ENCODE measurements around the gene TNNT1.
"Not testable (repeated sequence)": the region's sequence is repeated elsewhere in the genome, so short reads cannot be mapped to it uniquely, and the experiment has no call there.

TNNT1 gene

DNA sequence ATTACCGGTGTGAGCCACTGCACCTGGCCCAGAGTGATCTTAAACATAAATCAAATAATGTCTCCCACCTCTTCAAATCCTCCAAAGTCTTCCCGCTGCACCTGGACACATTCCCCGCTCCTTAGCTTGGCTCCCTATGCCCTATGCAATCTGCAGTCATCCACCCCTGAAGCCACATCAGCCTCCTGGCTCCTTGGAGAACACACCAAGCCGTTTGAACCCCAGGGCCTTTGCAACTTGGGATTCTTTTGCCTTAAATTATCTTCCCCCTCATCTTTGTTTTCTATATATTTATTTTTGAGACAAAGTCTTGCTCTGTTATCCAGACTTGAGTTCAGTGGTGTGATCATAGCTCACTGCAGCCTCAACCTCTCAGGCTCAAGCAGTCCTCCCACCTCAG, 20.1 kb upstream of the TNNT1 start:
- DNase-seq (ENCODE audit: low read depth): no peak

DNA sequence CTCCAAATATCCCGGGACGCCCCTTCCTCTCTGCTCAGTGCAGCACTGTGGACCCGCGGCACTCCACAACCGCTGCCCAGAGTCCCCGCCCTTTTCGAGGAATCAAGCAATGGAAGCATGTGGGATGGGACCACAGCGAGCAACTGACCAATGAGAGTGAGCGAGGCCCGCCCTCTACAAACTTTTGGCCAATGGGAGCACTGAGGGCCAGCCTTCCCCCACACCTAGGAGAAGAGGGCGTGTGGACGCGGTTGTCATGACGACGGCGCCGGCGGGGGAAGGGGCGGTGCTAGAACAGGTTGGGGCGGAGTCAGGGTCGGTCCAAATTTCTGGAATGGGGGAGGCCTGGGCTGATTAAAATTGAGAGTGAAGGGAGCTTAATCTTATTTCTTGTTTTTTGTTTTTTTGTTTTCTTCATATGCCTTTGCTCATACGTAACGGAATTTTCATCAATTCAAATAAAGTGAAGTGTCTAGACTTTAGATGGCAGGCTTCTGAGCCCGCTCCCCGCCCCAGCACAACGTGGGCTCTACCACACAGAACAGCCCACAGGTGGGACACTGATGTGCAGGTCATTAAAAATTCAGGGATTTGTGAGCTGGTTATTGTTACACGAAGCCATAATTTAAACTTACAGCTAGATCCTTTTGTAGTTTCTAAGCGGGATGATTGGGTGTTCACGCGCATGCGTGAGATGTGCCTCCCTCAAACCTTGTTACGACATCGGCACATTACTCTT, 17.7 kb upstream of the TNNT1 start, which contains the start of gene DNAAF3:
Gene DNAAF3 (minus strand): TSS at position 84 of the 739 bp plus-strand sequence. CDS start 200 bp downstream, outside the sequence.
- peak; percentile 51 for DNase-seq (ENCODE audit: low read depth)

DNA sequence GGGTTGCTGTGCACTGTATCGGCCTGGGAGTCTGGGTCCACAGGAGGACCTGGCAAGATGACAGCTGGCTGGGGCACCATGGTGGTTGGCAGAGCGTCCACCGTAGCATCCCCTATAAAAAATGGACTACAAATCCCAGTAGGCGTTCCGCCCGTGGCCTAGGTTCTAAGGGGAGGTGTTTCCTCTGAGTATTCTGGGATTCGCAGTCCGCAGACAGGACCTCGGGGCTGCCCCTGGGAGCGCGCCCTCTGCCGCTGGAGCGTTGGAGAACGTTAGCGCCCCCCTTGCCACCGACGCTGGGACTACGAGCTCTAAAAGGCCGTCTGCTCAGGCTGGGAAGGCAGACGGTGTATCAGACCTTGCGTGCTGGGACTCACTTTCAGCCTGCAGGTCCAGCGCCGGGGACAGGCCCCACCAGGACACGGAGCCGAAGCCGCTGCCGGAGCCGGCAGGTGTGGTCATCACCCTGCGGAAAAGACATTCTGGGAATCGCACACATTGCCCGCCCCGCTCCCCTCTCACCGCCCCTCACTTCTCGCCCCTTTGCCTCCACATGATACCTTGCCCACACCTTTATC, 17.0 kb upstream of the TNNT1 start:
- DNase-seq (ENCODE audit: low read depth): no peak

DNA sequence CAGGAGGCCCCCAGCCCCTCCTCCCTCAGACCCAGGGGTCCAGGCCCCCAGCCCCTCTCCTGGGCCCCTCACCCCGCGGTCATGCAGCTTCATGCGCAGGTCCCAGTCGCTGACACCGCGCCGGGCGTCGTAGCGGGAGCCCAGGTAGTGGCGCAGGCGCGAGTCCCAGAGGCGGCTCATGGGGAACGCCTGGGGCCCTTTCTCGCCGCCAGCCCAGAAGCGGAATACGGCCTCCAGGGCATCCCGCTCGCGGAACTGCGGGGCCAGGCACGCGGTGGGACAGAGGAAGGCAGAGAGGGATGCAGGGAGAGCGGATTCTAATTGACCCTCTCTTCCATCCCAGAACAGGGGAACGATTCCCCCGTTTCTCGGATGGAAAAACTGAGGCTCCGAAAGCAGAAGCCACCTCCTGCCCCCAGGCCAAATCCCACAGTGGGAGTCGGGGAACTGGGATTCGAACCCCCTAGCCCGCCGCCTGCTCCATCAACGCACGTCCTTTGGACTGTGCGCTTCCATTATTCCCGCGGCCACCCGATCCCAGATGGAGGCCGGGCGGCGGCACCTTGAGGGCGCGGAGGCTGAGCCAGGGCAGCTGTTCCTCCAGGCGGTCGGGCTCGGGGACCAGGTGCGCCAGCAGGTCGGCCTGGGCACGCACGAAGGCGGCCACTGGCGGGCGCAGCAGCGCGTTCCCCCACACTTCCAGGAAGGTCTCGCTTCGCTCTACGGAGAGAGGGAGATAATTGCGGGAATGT, 12.7 kb upstream of the TNNT1 start:
- DNase-seq (ENCODE audit: low read depth): no peak

DNA sequence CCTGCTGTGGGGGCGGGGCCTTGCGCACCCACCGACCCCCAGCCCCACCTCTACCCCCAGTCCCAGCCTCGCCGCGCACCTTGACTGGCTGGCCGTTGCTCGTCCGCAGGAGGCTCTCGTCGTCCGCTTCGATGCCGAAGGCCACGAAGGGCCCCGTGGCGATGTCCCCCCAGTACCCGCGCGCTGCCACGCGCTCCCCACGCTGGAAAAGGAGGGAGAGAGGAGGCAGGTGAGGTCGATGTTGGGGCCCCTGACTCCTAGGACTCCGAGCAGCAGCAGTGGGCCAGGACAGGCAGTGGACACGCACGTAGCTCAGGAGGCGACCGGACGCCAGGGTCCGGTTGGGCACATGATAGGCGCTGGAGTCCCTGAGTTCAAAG, 12.0 kb upstream of the TNNT1 start:
- no peak for DNase-seq (ENCODE audit: low read depth)

DNA sequence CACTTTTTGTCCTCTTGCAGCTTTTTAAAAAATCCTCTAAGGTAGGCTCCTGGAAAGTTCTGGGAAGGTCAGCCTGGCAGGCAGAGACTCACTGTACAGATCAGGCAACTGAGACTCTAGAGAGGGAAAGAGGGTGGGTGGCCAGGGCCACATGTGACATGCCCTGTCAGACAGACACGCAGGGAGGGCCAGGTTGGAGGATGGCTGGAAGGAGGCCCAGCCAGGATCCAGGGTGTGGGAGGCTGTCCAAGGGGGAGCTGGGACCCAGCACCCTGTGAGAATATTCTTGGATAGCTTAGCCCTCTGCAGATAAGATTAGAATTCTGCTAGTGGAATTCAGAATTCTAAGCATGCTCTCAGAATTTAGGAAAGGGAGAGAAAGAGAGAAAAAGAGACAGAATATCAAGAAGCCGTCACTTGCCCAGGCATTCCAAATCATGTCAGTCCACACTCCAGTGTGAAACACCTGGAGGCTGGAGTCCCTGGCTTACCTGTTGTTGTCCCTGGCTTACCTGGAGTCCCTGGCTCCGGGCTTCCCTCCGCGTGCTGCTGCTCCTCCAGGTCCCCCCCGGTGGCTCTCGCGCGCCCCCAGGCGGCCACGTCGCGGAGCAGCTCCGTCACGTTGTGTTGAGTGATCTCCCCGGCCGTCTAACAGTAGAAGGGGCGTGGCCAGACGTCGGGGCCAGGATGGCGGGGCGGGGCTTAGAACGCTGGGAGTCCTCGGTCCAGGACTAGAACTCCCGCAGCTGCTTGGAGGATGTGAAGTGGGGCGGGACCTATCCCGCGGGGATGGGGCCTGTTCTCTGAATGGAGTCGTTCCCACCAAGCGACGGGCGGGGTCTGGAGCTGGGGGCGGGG, 11.4 kb upstream of the TNNT1 start:
- DNase-seq (ENCODE audit: low read depth): peak; percentile 79

DNA sequence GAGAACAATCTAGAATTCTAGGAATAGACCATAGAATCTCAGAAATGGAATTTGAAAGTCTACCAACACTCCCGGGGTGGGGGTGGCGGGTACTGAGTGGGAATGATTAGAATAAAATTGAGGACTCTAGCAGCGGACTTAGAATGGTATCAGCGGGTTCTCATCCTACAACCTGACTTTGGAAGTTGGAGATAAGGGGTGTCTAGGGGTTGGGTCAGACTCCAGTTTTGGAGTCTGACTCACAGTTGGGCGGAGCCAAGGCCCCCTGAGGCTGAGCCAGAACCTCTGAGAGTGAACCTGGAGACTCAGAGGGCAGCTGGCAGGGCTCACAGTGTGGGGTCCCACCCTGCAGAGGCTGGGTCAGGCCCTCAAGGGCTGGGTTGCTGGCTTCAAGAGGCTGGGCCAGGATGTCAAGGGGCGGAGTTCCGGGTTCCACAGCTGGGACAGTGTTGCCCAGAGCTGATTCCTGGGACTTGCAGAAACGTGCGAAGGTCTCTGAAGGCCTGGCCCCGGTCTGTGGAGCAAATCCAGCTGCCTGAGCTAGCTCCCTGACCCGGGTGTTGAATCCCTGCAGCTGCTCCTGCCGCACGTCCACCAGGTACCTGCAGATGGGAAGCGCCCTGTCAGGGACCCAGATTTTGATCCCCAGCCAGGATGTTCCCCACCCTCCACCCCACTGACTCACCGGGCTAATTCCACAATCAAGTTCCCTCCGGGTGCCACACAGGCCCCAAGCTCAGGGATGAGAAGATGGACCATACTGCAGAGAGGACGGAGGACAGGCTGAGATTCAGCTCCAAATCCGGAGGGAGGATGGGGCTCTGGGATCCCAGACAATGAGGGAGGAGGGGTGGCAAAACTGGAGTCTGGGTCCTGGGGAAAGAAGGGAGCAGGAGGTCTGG, 10.1 kb upstream of the TNNT1 start:
- no peak for DNase-seq (ENCODE audit: low read depth)

DNA sequence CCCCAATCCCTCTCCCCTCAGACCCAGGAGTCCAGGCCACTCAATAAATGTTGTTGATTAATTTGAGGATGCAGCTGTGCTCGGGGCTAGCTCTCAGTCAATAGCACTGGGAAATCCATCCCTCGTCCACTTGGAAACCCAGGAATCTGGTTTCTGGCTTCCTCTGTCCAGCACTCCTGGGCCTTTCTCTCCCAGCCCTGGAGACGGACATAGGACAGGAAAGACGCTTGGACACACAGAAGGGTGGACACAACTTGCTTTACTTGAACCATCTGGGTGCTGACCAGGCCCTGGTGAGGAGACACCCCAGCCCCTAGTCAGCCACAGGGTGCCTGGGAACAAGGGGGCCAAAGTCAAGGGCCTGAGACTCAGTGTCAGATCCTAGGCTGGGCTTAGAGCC, 9.4 kb upstream of the TNNT1 start:
- no peak for DNase-seq (ENCODE audit: low read depth)

DNA sequence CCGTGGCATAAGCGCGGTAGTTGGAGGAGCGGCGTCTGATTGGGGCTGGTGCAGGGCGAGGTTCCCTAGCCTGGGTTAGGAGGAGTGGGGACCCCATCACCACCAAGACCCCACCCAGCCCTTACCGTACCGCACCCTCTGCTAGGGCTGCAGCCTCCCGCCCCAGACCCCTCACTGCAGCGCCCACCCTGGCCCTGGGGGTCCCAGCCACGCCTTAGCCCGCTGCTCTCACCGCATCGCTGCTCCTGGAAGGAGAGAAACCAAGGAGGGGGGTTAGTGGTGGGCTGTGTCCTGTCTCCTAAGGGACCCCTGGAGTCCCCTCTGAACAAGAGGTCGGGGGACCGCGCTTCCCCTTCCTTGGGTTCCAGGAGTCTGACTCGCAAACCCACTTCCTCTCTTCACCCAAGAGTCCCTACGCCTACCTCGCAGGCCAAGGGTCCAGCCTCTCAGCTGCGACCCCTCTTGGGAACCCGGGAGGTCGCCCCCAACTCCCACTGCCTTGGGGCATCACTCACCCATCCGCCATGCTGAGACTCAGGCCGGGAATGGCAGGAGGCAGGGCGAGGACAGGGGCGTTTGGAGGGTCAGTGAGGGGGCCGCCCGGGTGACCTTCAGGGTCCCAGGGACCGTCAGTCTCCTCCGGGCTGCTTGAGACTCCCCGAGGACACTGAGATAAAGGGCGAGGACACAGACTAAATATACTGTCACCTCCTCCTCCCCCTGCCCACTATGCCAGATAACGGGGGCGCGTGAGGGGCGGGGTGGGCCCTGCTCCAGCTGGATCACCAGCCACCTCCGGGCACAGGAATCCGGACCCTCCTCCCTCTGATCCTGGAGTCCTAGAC, 8.3 kb upstream of the TNNT1 start, which contains the start of gene TNNI3:
Gene TNNI3 (minus strand): TSS at position 669 of the 845 bp plus-strand sequence. CDS start 143 bp downstream, at position 526.
- DNase-seq (ENCODE audit: low read depth): no peak

DNA sequence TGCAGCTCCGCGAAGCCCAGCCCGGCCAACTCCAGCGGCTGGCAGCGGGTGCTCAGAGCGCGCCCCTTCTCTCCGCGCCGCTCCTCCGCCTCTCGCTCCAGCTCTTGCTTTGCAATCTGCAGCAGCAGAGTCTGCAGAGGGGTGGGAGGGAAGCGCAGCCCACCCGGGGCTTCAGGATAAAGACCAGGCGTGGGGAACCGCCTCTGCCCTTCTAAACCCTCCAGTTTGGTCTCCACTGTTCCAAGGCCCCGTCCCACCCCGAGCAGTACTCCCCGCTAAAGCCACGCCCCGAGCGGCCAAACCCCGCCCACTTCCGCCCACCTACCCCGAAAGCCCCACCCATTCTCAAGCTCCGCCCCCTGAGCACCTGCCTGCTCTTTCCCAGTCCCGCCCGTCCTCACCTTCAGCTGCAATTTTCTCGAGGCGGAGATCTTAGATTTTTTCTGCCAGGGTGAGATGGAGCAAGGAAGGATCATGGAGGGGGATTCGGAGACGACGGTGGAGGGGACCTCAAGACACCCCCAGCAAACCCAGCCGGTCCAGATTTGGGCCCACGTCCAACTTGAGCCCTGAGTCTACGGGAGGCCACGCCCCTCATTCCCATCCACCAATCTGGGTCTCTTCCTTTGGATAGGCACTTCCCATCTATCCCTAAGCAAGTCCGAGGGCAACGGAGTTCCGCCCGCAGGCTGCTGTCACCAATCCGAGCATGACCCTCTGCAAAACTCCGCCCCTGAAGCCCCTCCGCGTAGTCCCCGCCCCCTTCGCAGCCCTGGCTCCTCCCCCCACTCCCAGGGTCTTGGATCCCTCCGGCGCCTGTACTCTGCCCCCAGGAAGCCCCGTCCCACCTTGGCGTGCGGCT, 7.4 kb upstream of the TNNT1 start:
- DNase-seq (ENCODE audit: low read depth): peak; percentile 31

DNA sequence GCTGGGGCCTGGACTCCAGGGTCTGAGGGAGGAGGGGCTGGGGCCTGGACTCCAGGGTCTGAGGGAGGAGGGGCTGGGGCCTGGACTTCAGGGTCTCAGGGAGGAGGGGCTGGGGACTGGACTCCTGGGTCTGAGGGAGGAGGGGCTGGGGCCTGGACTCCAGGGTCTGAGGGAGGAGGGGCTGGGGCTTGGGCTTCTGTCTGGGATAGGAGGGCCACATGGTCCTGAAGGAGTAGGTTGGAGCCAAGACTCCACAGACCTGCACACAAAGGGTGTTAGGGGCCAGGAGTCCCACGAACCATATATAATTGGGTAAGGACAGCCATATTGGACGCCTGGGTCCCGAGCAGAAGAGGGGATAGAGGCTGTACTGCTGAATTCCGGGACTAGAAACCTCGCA, 6.8 kb upstream of the TNNT1 start:
- DNase-seq (ENCODE audit: low read depth): not testable (repeated sequence)

DNA sequence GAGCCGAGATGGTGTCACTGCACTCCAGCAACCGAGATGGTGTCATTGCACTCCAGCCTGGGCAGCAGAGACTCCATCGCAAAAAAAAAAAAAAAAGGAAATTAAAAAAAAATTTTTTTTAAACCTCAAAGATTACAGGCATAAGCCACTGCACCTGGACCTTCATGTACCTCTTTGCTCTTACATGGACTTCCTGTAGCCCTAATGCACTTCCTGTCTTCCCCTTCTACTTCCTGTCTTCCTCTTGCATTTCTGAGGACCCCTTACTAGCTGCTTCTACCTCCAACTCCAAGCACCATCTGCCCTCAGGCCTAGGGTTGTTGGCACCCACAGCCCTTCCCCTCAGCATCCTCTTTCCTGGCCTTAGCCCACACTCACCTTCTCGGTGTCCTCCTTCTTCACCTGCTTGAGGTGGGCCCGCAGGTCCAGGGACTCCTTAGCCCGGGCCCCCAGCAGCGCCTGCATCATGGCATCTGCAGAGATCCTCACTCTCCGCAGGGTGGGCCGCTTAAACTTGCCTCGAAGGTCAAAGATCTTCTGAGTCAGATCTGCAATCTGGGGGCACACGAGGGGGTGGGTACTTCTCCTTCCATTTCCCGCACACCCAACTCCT, 4.8 kb upstream of the TNNT1 start:
- no peak for DNase-seq (ENCODE audit: low read depth)

DNA sequence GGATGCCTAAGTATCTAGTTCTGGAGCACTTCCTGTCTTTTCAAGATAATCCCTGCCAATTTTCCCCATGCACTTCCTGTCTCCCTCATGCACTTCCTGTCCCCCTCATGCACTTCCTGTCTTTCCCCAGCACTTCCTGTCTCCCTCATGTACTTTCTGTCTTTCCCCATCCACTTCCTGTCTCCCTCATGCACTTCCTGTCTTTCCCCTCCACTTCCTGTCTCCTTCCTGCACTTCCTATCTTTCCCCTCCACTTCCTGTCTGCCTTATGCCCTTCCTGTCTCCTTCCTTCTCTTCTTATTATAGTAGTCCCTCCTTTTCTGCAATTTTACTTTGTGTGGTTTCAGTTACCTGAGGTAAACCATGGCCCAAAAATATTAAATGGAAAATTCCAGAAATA, 3.0 kb upstream of the TNNT1 start:
- no peak for DNase-seq (ENCODE audit: low read depth)

DNA sequence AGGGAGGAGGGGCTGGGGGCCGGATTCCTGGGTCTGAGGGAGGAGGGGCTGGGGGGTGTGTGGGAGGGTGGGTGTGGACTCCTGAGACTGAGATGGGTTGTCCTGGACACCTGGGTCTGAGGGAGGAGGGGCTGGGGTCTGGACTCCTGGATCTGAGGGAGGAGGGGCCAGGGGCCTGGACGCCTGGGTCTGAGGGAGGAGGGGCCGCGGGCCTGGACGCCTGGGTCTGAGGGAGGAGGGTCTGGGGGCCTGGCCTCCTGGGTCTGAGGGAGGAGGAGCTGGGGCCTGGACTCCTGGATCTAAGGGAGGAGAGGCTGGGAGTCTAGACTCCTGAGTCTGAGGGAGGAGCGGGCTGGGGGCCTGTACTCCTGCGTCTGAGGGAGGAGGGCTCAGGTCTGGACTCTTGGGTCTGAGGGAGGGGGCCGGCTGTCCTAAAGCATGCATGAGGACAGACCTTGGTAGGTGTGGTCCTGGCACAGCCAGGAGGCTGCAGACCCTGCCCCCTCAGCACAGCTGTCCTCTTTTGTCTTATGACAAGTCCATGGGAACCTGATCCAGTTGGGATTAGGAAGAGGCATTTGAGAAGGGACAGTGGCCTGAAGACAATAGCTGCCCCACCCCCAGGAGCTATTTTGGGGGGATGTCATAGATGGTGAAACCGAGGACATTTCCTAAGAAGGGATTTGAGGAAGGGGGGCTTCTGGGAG, 1.3 kb downstream of the TNNT1 start:
- no peak for DNase-seq (ENCODE audit: low read depth)

DNA sequence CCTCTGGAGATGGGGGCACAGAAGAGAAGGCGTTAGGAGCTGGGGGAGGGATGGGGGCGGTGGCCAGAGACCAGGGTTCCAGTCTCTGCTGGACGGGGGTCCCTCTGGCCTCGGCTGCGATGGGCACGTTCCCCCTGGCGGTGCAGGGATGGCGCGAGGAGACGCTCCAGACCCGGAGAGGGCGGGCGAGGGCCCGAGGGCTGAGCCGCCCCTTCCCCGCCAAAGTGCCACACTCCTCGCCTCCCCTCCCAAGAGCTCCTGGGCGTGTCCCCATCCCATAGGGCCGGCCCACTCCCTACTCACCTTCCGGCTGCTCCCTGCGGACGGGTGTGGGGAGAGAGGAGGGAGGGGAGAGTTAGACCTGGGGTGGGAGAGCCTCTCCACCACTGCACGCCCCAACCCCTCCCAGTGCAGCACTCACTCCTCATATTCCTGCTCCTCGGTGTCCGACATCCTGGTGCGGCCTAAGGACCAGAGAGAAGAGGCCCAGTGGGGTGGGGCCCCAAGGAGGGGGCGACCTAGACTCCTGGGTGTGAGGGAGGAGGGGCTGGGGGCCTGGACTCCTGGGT, 2.2 kb downstream of the TNNT1 start:
- no peak for DNase-seq (ENCODE audit: low read depth)

DNA sequence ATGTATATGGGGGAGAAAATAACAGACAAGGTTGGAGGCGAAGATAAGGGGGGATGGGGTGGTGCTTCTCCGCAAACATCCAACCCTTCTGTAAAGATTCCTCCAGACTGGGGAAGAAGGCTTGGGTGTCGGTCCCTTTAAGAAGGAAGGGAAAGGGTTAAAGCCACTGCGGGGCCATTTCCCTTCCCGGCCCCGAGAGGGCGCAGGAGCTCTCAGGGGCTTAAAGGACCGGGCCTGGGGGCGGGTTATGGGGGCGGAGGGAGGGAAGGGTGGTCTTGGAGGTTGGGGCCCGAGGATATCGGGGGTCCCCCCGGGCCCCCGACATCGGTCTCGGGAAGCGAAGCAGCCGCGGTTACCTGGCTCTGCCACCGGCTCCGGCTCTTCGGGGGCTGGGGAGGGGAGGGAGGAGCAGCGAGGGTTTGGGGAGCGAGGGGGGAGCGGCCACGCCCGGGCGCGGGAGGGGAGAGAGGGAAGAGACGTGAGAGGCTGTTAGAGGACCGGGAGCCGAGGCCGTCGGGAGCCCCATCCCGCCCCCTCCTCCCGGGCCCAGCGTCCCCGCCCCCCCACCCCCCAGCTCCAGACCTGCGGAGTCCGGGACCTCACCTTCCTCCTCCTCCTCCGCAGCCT, 2.8 kb downstream of the TNNT1 start:
- DNase-seq (ENCODE audit: low read depth): no peak

DNA sequence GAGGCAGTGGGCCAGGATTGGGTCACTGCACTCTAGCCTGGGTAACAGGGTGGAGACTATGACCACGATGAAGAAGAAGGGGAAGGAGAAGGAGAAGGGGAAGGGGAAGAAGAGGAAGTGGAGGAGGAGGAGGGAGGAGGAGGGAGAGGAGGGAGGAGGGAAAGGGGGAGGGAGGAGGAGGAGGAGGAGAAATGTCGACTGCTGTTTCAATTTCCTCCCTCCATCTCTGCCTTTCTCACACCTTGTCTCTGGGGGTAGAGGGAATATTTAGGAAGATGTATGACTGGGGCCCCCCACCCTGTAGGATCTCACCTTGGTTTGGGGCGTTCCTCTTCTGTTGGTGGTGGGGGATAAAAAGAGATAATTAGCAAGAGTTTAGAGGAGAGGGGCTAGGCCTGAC, 3.8 kb downstream of the TNNT1 start:
- no peak for DNase-seq (ENCODE audit: low read depth)

All from activated T-cell treated with anti-CD3 and anti-CD28 coated beads for 1 hour (primary cell).